Measurements from ENCODE around the gene NPC1L1. TPM values are rescaled to one million over a fixed set of nuclear protein-coding genes. Genes with fewer than 3 reads are reported as not detected.

Gene NPC1L1
- total RNA-seq, 6 experiments from 2014 or later, result 17.0 to 49.8 (median 21.1) TPM

DNA sequence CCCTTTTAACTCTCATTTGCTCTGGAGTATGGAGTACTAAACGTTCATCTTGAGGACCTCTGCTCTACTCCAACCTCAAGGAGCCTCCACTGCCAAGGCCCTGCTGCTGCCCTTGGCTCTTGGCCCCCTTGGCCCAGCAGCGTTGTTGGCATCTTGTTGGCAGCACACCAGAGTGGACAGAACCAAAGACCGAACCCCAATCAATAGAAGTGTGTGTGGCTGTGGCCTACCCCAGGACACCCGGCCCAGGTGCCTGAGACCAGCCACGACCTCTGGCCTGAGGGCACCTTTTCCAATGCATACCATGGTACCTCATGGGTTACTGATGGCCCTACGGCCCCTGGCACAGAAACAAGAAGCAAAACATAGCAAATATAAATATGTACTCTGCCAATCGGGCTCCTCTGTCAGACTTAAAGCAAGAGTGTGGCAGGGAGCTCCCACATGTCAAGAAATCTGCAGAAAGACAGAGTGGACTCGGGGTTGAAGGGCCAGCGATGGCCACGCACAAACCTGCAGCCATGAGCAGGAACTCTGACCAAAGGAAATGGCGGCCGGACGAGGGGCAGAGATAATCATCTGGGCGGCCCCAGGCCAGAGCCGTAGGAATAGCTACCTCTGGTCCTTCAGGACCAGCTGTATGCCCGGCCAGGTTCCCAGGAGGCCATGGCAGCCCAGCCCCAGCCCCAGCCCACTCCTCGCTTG lies 2.9 kb downstream of the NPC1L1 start:
- H3K9me3 ChIP-seq, result no peaks in the 10 kb centered on the region
- WGBS (ENCODE audit: insufficient coverage, low coverage, low lambda C conversion rate, missing lambda C conversion rate), result 26% methylated on average over 10 of the region's 17 CpGs
- ATAC-seq, result no peak
- TF ChIP-seq POLR2A (IDR thresholded peaks at IDR 0.05), result no peak
- TF ChIP-seq, protein P1, sequence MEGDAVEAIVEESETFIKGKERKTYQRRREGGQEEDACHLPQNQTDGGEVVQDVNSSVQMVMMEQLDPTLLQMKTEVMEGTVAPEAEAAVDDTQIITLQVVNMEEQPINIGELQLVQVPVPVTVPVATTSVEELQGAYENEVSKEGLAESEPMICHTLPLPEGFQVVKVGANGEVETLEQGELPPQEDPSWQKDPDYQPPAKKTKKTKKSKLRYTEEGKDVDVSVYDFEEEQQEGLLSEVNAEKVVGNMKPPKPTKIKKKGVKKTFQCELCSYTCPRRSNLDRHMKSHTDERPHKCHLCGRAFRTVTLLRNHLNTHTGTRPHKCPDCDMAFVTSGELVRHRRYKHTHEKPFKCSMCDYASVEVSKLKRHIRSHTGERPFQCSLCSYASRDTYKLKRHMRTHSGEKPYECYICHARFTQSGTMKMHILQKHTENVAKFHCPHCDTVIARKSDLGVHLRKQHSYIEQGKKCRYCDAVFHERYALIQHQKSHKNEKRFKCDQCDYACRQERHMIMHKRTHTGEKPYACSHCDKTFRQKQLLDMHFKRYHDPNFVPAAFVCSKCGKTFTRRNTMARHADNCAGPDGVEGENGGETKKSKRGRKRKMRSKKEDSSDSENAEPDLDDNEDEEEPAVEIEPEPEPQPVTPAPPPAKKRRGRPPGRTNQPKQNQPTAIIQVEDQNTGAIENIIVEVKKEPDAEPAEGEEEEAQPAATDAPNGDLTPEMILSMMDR (IDR thresholded peaks at IDR 0.05), result no peak
- H3K27me3 ChIP-seq, result no peaks in the 10 kb centered on the region
- H3K4me1 ChIP-seq, result peaks cover 0 to 49% (median 12%) of the 10 kb centered on the region in 4 donors
- peak overlapping the region; percentile 16 to 99 (median 90) for H3K27ac ChIP-seq
- no peak for DNase-seq
- peaks cover 0 to 21% (median 0%) of the 10 kb centered on the region in 4 donors for H3K36me3 ChIP-seq
- intact Hi-C loops (cut with DNase I), result no loop called here
- peak overlapping the region; percentile 54 to 73 (median 58) for H3K4me3 ChIP-seq

DNA sequence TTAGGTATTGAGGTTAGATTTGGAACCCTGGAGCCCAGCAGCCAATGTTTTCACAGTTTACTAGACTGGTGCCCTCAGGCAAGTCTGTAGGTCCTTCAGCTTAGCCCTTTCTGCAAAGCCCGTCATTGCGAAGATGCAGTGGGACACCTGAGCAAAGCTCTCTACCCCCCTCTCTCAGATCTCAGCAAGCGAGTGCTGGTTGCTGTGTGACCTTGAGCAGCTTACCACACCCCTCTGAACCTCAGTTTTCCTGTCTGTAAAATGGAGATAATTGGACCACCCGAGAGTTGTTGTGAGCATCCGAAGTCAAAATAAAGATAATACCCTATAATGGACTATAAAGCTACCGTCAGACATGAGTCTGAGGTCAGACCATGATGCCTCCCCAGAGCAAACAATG lies 3.7 kb downstream of the NPC1L1 start:
- ATAC-seq, result no peak
- Histone ChIP-seq H3K4me1 (peaks cover 0 to 42% (median 9%) of the 10 kb centered on the region in 4 donors), H3K36me3 (peaks cover 0 to 29% (median 0%) of the 10 kb centered on the region in 4 donors), H3K9me3 (no peaks in the 10 kb centered on the region), H3K27ac (peak overlapping the region in 2 of 3 donors; percentile 16 to 99), H3K4me3 (peak overlapping the region; percentile 54 to 73 (median 58)), H3K27me3 (no peaks in the 10 kb centered on the region)
- TF ChIP-seq, protein P1 (IDR thresholded peaks at IDR 0.05), result no peak
- no peak for TF ChIP-seq POLR2A (IDR thresholded peaks at IDR 0.05)
- WGBS (ENCODE audit: insufficient coverage, low coverage, low lambda C conversion rate, missing lambda C conversion rate), result 61% methylated on average over 6 of the region's 6 CpGs
- DNase-seq, result no peak
- intact Hi-C loops (cut with DNase I), result no loop called here

DNA sequence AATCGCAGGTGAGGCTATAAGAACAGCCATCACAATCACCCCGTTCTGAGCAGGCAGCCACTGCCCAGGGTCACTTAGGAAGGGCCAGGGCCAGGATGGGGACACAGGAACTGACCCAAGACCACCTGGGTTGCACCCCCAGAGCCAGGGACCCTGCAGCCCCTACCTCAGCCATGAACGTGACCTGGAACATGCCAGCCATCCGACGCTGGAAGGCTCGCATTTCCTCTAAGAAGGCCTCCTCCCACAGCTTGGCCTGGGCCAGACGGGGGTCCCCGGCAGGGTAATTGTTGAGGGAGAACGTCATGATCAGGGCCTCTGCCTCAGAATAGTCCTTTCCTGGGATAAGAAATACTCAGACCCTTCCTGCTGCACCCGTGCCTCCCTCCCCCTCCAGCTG lies 5.0 kb downstream of the NPC1L1 start:
- DNase-seq, result no peak
- Histone ChIP-seq H3K4me3 (no peak overlapping the region), H3K9me3 (no peaks in the 10 kb centered on the region), H3K27ac (no peak overlapping the region), H3K36me3 (peaks cover 0 to 43% (median 0%) of the 10 kb centered on the region in 4 donors), H3K4me1 (peaks cover 0 to 30% (median 4%) of the 10 kb centered on the region in 4 donors), H3K27me3 (no peaks in the 10 kb centered on the region)
- no peak for ATAC-seq
- 90% methylated on average over 2 of the region's 10 CpGs for WGBS (ENCODE audit: insufficient coverage, low coverage, low lambda C conversion rate, missing lambda C conversion rate)
- intact Hi-C loops (cut with DNase I), result no loop called here
- TF ChIP-seq, protein P1 (IDR thresholded peaks at IDR 0.05), result no peak
- no peak for TF ChIP-seq POLR2A (IDR thresholded peaks at IDR 0.05)

DNA sequence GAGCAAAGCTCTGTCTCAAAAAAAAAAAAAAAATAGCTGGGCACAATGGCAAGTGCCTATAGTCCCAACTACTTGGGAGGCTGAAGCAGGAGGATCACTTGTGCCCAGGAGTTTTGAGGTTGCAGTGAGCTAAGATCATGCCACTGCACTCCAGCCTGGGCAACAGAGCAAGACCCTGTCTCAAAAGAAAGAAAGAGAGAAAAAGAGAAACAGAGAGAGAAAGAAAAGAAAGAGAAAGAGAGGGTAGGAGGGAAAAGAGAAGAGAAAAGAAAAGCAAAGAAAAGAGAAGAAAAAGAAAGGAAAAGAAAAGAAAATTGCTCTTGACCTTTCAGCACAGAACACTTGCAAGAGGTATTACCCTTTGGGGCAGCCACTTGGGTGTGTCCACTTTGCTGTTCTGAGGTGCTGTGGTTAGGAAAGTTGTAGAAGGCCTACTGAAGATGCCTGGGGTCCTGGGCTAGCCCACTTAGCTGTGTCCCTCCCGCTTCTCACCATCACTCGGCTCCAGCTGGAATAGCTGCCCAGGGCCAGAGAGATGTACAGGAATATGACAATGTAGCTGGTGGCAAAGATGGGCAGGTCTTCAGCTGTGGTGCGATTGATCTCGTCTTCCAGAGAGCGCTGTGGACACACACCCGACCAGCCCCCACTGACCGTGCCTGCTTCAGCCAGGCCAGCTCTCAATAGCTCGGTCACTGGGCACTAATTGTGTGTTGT lies 5.6 kb downstream of the NPC1L1 start:
- Histone ChIP-seq H3K9me3 (no peaks in the 10 kb centered on the region), H3K4me3 (no peak overlapping the region), H3K4me1 (peaks cover 0 to 30% (median 4%) of the 10 kb centered on the region in 4 donors), H3K27me3 (no peaks in the 10 kb centered on the region), H3K27ac (no peak overlapping the region), H3K36me3 (peaks cover 0 to 45% (median 0%) of the 10 kb centered on the region in 4 donors)
- intact Hi-C loops (cut with DNase I), result no loop called here
- ATAC-seq, result no peak
- no peak for TF ChIP-seq POLR2A (IDR thresholded peaks at IDR 0.05)
- TF ChIP-seq, protein P1 (IDR thresholded peaks at IDR 0.05), result no peak
- WGBS (ENCODE audit: insufficient coverage, low coverage, low lambda C conversion rate, missing lambda C conversion rate), result 20% methylated on average over 2 of the region's 8 CpGs
- DNase-seq, result no peak
